ENCODE data around the gene FRMD4B. TPM values are rescaled to one million over a fixed set of nuclear protein-coding genes. Genes with fewer than 3 reads are reported as not detected.

The FRMD4B gene
- total and polyA plus RNA-seq, 2 experiments from 2014 or later = 6.4 to 12.8 TPM

GRCh38 chr3:69161587-69162307 is 224.1 kb downstream of the FRMD4B start:
- Histone ChIP-seq H4K20me1 (replicated peaks; ENCODE audit: insufficient read depth) (no peaks in the 10 kb centered on the region), H3K27me3 (ENCODE audit: insufficient read depth) (no peaks in the 10 kb centered on the region), H3K27ac (ENCODE audit: low read depth) (no peak overlapping the region), H3F3A (replicated peaks; ENCODE audit: low read depth) (no peaks in the 10 kb centered on the region), H3K4me1 (ENCODE audit: insufficient read depth) (peaks cover 3% of the 10 kb centered on the region; the same call in 1 of the 2 replicates), H3K79me2 (replicated peaks; ENCODE audit: insufficient read depth) (no peaks in the 10 kb centered on the region), H2AFZ (0 out of 2 replicates have a peak overlapping the region, but pooled peaks have one; percentile 8), H3K9me2 (ENCODE audit: insufficient read depth) (no peaks in the 10 kb centered on the region), H3K4me2 (no peak overlapping the region), H3K36me3 (ENCODE audit: insufficient read depth) (no peaks in the 10 kb centered on the region), H3K4me3 (no peak overlapping the region)
- no peaks in the 10 kb centered on the region for H3K36me3 Mint-ChIP-seq (ENCODE audit: low read depth)
- DNase-seq (ENCODE audit: low spot score) = peak; percentile 68
- peak; percentile 40 for ATAC-seq
- TF ChIP-seq CTCF (conservative IDR thresholded peaks at IDR 0.05; ENCODE audit: low read depth in 2 of 2) (peak; percentile 87 to 99), ETS1 (IDR thresholded peaks at IDR 0.05) (no peak)
- no peak overlapping the region for H3K4me3 Mint-ChIP-seq
- no peaks in the 10 kb centered on the region for H3K9me3 Mint-ChIP-seq
- H3K27me3 Mint-ChIP-seq (ENCODE audit: insufficient read depth, low read depth, poor library complexity) = no peaks in the 10 kb centered on the region
- no peak overlapping the region for H3K27ac Mint-ChIP-seq
- H3K4me1 Mint-ChIP-seq = peaks cover 13% of the 10 kb centered on the region; the same call in 2 of the 3 replicates

GRCh38 chr3:69160525-69160924 is 225.4 kb downstream of the FRMD4B start:
- ATAC-seq (no peak), DNase-seq (ENCODE audit: low spot score) (no peak)
- no peaks in the 10 kb centered on the region for H3K79me2 ChIP-seq (replicated peaks; ENCODE audit: insufficient read depth)
- H3K4me1 Mint-ChIP-seq = peaks cover 9% of the 10 kb centered on the region; the same call in 2 of the 3 replicates
- no peaks in the 10 kb centered on the region for H3K9me2 ChIP-seq (ENCODE audit: insufficient read depth)
- no peaks in the 10 kb centered on the region for H3K27me3 ChIP-seq (ENCODE audit: insufficient read depth)
- H3K4me3 Mint-ChIP-seq = no peak overlapping the region
- H3K36me3 Mint-ChIP-seq (ENCODE audit: low read depth) = no peaks in the 10 kb centered on the region
- no peak overlapping the region for H3K27ac Mint-ChIP-seq
- H3K4me2 ChIP-seq = no peak overlapping the region
- H4K20me1 ChIP-seq (replicated peaks; ENCODE audit: insufficient read depth) = no peaks in the 10 kb centered on the region
- H3F3A ChIP-seq (replicated peaks; ENCODE audit: low read depth) = no peaks in the 10 kb centered on the region
- H3K27me3 Mint-ChIP-seq (ENCODE audit: insufficient read depth, low read depth, poor library complexity) = no peaks in the 10 kb centered on the region
- H3K27ac ChIP-seq (ENCODE audit: low read depth) = no peak overlapping the region
- H3K36me3 ChIP-seq (ENCODE audit: insufficient read depth) = no peaks in the 10 kb centered on the region
- H3K9me3 Mint-ChIP-seq = no peaks in the 10 kb centered on the region
- peaks cover 3% of the 10 kb centered on the region; the same call in 1 of the 2 replicates for H3K4me1 ChIP-seq (ENCODE audit: insufficient read depth)
- H2AFZ ChIP-seq = no peak overlapping the region
- no peak overlapping the region for H3K4me3 ChIP-seq
- TF ChIP-seq ZNF331 (CRISPR knock-in tag; IDR thresholded peaks at IDR 0.05; ENCODE audit: low read depth) (no peak), REST (IDR thresholded peaks at IDR 0.05; ENCODE audit: unreplicated experiment) (no peak), NANOG (IDR thresholded peaks at IDR 0.05; ENCODE audit: borderline replicate concordance) (no peak), STAT1 (IDR thresholded peaks at IDR 0.05; ENCODE audit: unreplicated experiment) (no peak), JUNB (IDR thresholded peaks at IDR 0.05; ENCODE audit: unreplicated experiment) (no peak), ETS1 (IDR thresholded peaks at IDR 0.05) (no peak), EZH2 (IDR thresholded peaks at IDR 0.05; ENCODE audit: low read depth, unreplicated experiment) (no peak), CTCF (conservative IDR thresholded peaks at IDR 0.05; ENCODE audit: low read depth in 2 of 2) (no peak), EZH2phosphoT487 (IDR thresholded peaks at IDR 0.05; ENCODE audit: unreplicated experiment) (no peak), POLR2AphosphoS5 (IDR thresholded peaks at IDR 0.05; ENCODE audit: low read depth) (no peak), CREB1 (CRISPR knock-in tag; IDR thresholded peaks at IDR 0.05; ENCODE audit: low read depth) (no peak)
